GM10248 (cell line): ENCODE data around the gene MAST3.

Experiments used
- CTCF ChIA-PET: fragments of 300-600 bp; sonication (Branson Sonifier 250); formaldehyde crosslinking; extraction: SDS; loops from one replicate; lab custom pipeline; 2021; ENCODE audit warnings: antibody characterized with exemption; lab: Yijun Ruan, JAX
- POLR2A ChIA-PET: fragments of 350-650 bp; sonication (Branson Sonifier 250); formaldehyde crosslinking; extraction: SDS; loops from one replicate; lab custom pipeline; 2020; ENCODE audit warnings: antibody characterized with exemption; lab: Yijun Ruan, JAX
- DNase-seq: peaks from one replicate; pipeline ENCODE4 v3.0.0; 2012; ENCODE audit errors: extremely low spot score
- TF ChIP-seq, protein P1 (sequence below): IDR thresholded peaks from 2 replicates; pipeline ENCODE4 v1.5.1; 2012; ENCODE audit warnings: mild to moderate bottlenecking, low read depth; ENCODE audit errors: extremely low read depth, missing control alignments, control extremely low read depth

Gene MAST3

DNA sequence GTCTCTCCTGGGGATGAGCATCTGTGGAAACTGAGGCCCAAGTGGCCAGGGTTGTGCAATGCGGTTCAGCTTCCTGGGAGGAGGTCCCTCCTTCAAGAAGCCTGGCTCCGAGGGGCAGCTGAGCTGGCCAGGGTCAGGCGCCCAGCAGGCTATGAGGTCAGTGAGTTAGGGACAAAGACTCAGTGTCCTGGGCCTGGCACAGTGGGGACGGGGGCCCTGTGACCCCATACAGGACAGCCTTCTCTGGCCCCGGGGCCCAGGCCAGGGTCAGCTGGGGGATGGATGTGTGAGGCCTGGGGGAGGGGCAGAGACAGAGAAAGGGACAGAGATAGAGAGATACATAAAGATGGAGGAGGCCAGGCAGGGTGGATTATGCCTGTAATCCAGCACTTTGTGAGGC, 7.9 kb upstream of the MAST3 start:
- POLR2A ChIA-PET, result no interaction called here
- TF ChIP-seq, protein P1, sequence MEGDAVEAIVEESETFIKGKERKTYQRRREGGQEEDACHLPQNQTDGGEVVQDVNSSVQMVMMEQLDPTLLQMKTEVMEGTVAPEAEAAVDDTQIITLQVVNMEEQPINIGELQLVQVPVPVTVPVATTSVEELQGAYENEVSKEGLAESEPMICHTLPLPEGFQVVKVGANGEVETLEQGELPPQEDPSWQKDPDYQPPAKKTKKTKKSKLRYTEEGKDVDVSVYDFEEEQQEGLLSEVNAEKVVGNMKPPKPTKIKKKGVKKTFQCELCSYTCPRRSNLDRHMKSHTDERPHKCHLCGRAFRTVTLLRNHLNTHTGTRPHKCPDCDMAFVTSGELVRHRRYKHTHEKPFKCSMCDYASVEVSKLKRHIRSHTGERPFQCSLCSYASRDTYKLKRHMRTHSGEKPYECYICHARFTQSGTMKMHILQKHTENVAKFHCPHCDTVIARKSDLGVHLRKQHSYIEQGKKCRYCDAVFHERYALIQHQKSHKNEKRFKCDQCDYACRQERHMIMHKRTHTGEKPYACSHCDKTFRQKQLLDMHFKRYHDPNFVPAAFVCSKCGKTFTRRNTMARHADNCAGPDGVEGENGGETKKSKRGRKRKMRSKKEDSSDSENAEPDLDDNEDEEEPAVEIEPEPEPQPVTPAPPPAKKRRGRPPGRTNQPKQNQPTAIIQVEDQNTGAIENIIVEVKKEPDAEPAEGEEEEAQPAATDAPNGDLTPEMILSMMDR, result no peak
- CTCF ChIA-PET, result interaction anchor here (1.2 to 2.1 kb wide), 4 partner anchors 19 to 23 kb away, joined by 3 to 6 read pairs (median 6); no protein-coding TSS in a partner anchor
- no peak for DNase-seq

DNA sequence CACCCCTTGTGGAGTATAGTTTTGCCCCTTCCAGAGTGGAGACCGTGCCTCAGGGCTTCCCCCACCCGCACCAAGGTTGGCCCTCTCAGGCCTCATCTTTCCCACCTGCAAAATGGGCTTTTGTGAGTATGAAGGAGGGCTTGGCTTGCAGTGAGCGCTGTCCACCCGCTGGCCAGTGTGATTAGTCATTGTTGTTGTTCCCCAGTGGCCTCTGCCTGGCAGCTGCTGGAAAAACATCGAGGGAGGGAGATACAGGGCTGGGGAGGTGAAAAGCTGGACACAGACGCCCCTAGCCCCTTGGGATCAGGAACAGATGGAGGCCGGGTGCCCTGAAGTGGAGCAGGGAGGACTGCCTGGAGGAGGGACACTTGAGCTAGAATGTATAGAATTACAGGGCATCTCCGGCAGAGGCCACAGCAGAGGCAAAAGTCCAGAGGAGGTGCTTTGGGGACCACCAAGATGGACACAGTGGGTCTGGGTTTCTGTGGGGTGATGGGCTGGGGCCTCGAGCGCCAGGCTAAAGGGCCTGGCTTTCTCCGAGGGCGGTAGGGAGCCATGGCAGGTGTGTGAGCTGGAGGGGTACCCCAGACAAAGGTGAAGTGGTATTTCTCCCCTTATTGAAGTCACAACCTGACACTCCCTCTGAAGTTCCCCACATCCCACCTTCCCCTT, 6.9 kb upstream of the MAST3 start:
- CTCF ChIA-PET, result interaction anchor here (0.8 to 2.7 kb wide), 9 partner anchors 16 to 84 kb away, joined by 3 to 11 read pairs (median 3); no protein-coding TSS in a partner anchor
- POLR2A ChIA-PET, result interaction anchor here (1.4 kb wide), 1 partner anchor 191 kb away, joined by 3 read pairs; the partner anchor contains the start of gene JUND
- DNase-seq, result no peak
- TF ChIP-seq, protein P1, result no peak

DNA sequence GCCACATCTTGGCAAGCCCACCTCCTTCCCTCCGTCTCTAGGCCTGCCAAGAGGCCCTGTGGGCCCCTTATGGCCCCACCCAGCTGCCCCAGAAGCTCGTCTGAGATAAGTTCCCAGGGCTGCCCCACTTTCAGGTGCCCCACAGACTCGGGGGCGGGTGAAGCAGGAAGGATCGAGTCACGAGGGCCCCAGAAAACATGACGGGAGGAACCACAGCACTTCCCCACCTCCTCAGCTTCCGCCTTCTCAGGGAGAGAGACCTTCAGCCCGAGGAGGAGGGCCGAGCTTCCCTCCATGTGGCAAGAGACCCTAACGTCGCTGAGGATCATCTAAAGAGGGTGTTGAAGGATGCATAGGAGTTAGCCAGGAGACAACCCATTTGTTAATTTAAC, 6.4 kb upstream of the MAST3 start:
- ChIA-PET CTCF (interaction anchor here (0.8 to 2.7 kb wide), 9 partner anchors 15 to 85 kb away, joined by 3 to 11 read pairs (median 3); no protein-coding TSS in a partner anchor), POLR2A (interaction anchor here (0.6 to 1.4 kb wide), 3 partner anchors 17 to 190 kb away, joined by 3 to 5 read pairs (median 3); partner anchors contain the start of gene JUND)
- peak; percentile 67 for DNase-seq
- TF ChIP-seq, protein P1, result no peak

DNA sequence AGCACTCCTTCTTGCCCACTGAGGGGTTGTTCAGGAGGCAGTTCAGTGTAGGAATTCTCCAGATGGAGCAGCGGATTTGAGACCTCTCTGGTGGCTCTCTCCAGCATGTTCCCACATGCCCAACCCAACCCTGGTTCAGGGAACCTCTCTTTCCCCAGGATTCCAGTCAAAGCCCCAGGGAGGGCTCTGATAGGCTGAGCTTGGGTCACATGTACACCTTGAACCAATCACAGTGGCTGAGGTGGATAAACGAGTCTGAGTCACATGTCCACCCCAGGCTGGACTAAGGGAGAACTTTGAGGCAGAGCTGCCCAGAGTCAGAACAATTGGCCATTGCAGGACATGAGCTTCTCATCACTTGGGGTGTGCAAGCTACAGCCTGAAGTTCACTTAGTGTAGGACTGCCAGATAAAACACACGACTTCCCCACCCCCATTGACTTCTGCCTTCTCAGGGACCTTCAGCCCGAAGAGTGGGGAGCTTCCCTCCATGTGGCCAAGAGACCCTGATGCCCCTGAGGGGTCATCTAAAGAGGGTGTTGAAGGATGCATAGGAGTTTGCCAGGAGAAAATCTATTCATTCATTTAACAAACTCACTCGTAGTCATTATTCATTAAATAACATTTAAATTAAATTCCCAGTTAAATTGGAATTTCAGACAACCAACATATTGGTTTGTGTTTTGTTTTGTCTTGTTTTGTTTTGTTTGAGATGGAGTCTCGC, 4.0 kb upstream of the MAST3 start:
- DNase-seq, result no peak
- TF ChIP-seq, protein P1, result no peak
- CTCF ChIA-PET, result interaction anchor here (1.1 kb wide), 1 partner anchor 10 kb away, joined by 4 read pairs; no protein-coding TSS in a partner anchor
- POLR2A ChIA-PET, result no interaction called here

DNA sequence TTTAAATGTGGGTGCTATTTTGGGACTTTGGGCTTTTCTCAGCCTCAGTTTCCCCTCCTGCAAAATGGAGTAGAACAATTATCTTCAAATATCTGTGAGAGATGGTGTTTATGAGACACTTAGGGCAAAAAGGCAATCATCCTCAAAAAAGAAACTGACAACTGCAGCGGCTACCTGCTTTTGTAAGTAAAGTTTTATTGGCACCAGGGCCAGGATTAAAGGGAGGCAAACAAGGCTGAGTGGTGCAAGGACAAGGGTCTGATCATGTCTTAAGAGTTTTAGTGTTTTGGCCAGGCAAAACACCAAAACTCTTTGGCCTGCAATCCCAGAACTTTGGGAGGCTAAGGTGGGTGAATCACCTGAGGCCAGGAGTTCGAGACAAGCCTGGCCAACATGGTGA, 1.3 kb upstream of the MAST3 start:
- no peak for DNase-seq
- TF ChIP-seq, protein P1, result no peak
- ChIA-PET POLR2A (no interaction called here), CTCF (no interaction called here)

DNA sequence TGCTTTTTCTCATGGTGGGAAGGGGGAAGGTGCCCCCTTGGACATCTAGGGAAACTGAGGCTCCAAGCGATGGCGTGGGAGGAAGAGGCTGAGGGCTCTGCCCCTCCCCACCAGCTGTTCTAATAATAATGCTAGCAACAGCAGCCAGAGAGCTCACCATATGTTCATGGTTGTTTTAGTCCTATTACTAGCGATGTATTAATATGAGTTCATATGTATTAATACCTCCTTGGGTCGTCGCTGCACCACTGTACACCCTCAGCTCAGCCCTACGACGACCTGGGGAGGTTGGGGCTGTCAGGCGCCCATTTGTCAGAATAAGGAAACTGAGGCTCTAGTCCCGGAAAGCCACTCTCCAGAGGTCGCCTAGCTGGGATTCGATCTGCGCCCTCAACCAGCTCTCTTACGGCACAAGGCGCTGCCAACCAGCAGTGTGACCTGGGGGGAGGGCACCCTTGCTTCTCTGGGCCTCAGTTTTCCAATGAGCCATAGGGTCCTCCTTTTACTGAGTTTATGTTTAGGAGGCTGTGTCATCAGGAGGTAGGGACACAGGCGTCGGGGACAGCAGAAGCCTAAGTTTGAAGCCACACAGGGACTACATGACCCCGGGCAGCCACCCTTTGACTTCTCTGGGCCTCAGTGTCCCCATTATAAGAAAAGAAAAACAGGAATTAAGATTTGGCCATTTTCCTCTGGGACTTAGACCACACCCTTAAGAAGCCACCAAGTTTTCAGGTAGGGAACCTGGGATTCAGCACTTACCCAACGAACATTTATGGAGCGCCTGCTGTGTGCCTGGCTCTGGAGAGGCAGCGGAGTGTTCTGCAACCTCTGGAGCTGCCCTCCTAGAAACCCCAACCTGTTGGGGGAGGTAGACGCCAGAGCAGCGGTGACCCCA, 664 bp downstream of the MAST3 start:
- TF ChIP-seq, protein P1, result no peak
- CTCF ChIA-PET, result interaction anchor here (1.0 to 3.4 kb wide), 6 partner anchors 9 to 91 kb away, joined by 3 to 28 read pairs (median 4); partner anchors contain the start of genes ARRDC2 and IL12RB1
- DNase-seq, result no peak
- POLR2A ChIA-PET, result interaction anchor here (0.6 to 1.0 kb wide), 3 partner anchors 12 to 183 kb away, joined by 4 to 5 read pairs (median 5); partner anchors contain the start of gene JUND
